GM12873 (cell line): ENCODE measurements around the gene RPS3.

Experiments used
- TF ChIP-seq, protein P1 (sequence below): IDR thresholded peaks from 2 replicates; pipeline ENCODE4 v1.5.1; 2012; ENCODE audit warnings: low read depth, mild to moderate bottlenecking, moderate library complexity, low read length, control low read depth; ENCODE audit not compliant: insufficient read depth; ENCODE audit errors: missing control alignments

Gene RPS3

DNA sequence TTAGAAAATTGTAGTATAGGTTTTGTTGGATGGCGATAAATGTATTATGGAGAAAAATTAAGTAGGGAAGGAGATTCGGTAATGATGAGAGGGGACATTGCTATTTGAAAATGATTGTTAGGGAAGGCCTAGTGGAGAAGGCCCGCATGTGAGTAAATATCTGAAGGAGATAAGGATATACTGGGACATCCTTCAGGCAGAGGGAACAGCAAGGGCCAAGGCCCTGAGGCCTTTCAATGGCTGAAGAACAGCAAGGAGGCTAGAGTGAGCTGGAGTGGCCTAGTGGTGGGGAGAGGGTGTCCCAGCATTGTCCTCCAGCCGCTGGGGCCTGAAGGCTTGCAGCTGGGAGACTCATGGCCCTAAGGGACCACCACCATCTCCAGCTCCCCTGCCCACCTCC lies 24.7 kb upstream of the RPS3 start:
- TF ChIP-seq, protein P1, sequence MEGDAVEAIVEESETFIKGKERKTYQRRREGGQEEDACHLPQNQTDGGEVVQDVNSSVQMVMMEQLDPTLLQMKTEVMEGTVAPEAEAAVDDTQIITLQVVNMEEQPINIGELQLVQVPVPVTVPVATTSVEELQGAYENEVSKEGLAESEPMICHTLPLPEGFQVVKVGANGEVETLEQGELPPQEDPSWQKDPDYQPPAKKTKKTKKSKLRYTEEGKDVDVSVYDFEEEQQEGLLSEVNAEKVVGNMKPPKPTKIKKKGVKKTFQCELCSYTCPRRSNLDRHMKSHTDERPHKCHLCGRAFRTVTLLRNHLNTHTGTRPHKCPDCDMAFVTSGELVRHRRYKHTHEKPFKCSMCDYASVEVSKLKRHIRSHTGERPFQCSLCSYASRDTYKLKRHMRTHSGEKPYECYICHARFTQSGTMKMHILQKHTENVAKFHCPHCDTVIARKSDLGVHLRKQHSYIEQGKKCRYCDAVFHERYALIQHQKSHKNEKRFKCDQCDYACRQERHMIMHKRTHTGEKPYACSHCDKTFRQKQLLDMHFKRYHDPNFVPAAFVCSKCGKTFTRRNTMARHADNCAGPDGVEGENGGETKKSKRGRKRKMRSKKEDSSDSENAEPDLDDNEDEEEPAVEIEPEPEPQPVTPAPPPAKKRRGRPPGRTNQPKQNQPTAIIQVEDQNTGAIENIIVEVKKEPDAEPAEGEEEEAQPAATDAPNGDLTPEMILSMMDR, result no peak

- TF ChIP-seq, protein P1, result no peak
Measured at GRCh38 chr11:75375626-75376025, 23.7 kb upstream of the RPS3 start.

DNA sequence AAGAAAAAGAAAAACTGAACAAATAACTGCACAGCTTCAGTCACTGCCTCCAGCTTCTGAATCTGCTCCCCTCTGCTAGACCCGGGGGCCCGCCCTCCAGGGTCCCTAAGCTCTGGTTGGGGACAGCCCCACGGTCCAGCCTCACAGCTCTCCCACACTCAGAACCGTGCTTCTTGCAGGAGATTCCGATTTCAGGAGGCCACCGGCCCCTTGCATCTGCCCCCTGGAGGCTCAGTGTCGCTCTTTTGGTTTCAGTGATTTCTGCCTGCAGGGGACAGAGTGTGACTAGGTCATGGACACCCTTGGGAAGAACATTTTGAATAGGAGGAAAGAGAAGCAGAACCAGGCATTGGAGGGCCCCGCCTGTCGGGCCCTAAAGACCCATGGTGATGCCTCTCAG lies 23.1 kb upstream of the RPS3 start:
- TF ChIP-seq, protein P1, result no peak

- TF ChIP-seq, protein P1, result no peak
Measured at GRCh38 chr11:75380245-75380644, 19.1 kb upstream of the RPS3 start.

- TF ChIP-seq, protein P1, result no peak
Measured at GRCh38 chr11:75380716-75381420, 18.4 kb upstream of the RPS3 start.

DNA sequence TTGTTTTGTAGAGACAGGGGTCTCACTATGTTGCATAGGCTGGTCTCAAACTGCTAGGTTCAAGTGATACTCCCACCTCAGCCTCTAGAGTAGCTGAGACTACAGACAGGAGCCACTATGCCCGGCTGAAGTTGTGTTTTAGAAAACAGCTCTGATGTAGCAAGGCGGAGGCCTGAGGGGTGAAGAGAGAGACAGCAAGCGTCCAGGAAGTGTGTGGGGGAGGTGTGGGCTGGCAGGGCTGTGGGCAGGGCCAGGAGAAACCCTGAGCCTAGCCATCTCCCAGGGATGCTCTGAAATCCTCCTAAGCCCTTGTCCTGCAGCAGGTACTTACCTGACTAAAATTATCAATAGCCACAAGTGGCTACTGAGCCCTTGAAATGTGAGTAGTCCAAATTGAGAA lies 16.1 kb upstream of the RPS3 start:
- TF ChIP-seq, protein P1, result no peak

DNA sequence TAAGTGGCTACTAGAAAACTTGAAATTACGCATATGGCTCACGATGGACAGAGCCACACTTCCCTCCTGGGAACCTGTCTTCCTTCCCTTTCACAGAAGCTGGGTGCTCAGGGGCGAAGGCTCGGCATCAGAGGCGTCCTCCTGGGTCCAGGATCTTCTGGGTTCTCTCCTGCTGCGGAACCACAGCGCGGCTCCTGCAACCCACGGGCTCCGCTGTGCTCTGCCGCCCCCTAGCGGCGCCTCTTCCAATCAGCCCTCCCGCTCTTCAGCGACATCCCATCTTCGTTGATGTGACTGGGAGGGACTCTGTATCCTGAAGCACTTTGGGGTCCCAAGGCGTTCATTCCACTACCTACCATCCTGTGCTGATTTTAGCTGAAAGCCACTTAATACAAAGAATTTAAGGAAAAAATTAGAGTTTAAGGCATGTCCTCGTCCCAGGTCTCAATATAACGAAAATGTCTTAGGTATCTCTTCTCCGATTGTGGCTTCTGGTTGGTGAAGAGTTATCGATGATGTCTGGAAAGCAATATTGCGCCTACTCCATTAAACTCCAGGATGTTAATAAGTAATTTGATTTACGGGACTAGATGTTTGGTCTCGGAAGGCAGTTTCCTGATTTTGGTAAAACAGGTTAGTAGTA lies 14.8 kb upstream of the RPS3 start:
- TF ChIP-seq, protein P1, result peak; percentile 99
